NCI-H1092 treated with DMSO at 0.1 percent for 48 hours (cell line): ENCODE measurements around the gene NFYC.
A peak's percentile ranks its signal among the peaks of the same experiment; 100 is the strongest.

ENCODE experiments used
- DNase-seq: peaks from one replicate; lab custom pipeline; 2025; lab: John Stamatoyannopoulos, UW

Gene NFYC

GRCh38 chr1:40798366-40799281 is 107.1 kb downstream of the NFYC start:
- no peak for DNase-seq

- DNase-seq, result no peak
Observed at GRCh38 chr1:40799351-40799867, 107.9 kb downstream of the NFYC start.

- no peak for DNase-seq
Observed at GRCh38 chr1:40801742-40802077, 110.2 kb downstream of the NFYC start.

- DNase-seq, result peak; percentile 15
Observed at GRCh38 chr1:40802078-40802741, 110.7 kb downstream of the NFYC start.

GRCh38 chr1:40802742-40803113 is 111.2 kb downstream of the NFYC start:
- no peak for DNase-seq

GRCh38 chr1:40803447-40803846 is 111.9 kb downstream of the NFYC start:
- no peak for DNase-seq

- no peak for DNase-seq
Observed at GRCh38 chr1:40803902-40804301, 112.4 kb downstream of the NFYC start.

- no peak for DNase-seq
Observed at GRCh38 chr1:40806240-40806639, 114.7 kb downstream of the NFYC start.

GRCh38 chr1:40806731-40807695 is 115.5 kb downstream of the NFYC start:
- DNase-seq, result no peak

- DNase-seq, result no peak
Observed at GRCh38 chr1:40808002-40808401, 116.5 kb downstream of the NFYC start.

- no peak for DNase-seq
Observed at GRCh38 chr1:40808444-40808843, 116.9 kb downstream of the NFYC start.

GRCh38 chr1:40808909-40809308 is 117.4 kb downstream of the NFYC start:
- no peak for DNase-seq

GRCh38 chr1:40810927-40811326 is 119.4 kb downstream of the NFYC start:
- DNase-seq, result no peak

GRCh38 chr1:40815420-40815819 is 123.9 kb downstream of the NFYC start:
- DNase-seq, result no peak

- DNase-seq, result no peak
Observed at GRCh38 chr1:40817791-40818263, 126.3 kb downstream of the NFYC start.

GRCh38 chr1:40818264-40818961 is 126.9 kb downstream of the NFYC start:
- no peak for DNase-seq

GRCh38 chr1:40819101-40819500 is 127.6 kb downstream of the NFYC start:
- DNase-seq, result no peak

- DNase-seq, result no peak
Observed at GRCh38 chr1:40820251-40820797, 128.8 kb downstream of the NFYC start.
